GM12878 (cell line): ENCODE results near the gene LCP1. TPM values are rescaled to one million over a fixed set of nuclear protein-coding genes. Genes with fewer than 3 reads are reported as not detected.
"Not testable (repeated sequence)": the region's sequence is repeated elsewhere in the genome, so short reads cannot be mapped to it uniquely, and the experiment has no call there.

Source experiments
- ATAC-seq: fragments of 200-7000 bp; cut with Tn5 transposase; 3 replicates; pipeline ENCODE4 v1.9.1; 2020; ENCODE audit warnings: mild to moderate bottlenecking, moderate library complexity
- BruUV-seq: library from RNA; stranded (reverse); fragments of 400-500 nt; replicated peaks from 2 replicates; lab custom pipeline; 2021; lab: Mats Ljungman, UMichigan
- CTCF ChIA-PET: fragments of 300-600 bp; sonication (Branson Sonifier 250); formaldehyde crosslinking; extraction: SDS; loops from one replicate; lab custom pipeline; 2021; ENCODE audit warnings: inconsistent platforms; lab: Yijun Ruan, JAX
- POLR2A ChIA-PET: fragments of 350-600 bp; formaldehyde crosslinking; extraction: SDS; loops from one replicate; lab custom pipeline; 2021; ENCODE audit warnings: inconsistent platforms; lab: Charles Lee
- RAD21 ChIA-PET: fragments of 300-600 bp; sonication (Branson Sonifier 250); formaldehyde crosslinking; loops from one replicate; lab custom pipeline; 2023; ENCODE audit warnings: antibody characterized with exemption; ENCODE audit not compliant: unreplicated experiment; lab: Charles Lee
- SMC1A ChIA-PET: fragments of 300-600 bp; sonication (Branson Sonifier 250); formaldehyde crosslinking; loops from one replicate; lab custom pipeline; 2023; ENCODE audit not compliant: unreplicated experiment, uncharacterized antibody; lab: Charles Lee
- DNase-seq: peaks from one replicate; pipeline ENCODE4 v3.0.0-alpha.2; 2011; ENCODE audit warnings: low read depth, low spot score
- FAIRE-seq: peaks from 3 replicates; lab custom pipeline; 2011; peaks lifted over from hg19 to GRCh38; lab: Jason Lieb, UNC
- H2AFZ ChIP-seq: 2 replicates; pipeline ENCODE4 v1.6.0; 2011; ENCODE audit warnings: low read depth, low read length, control low read depth; ENCODE audit not compliant: control insufficient read depth
- H3K27ac ChIP-seq: 2 replicates; pipeline ENCODE4 v1.5.1; 2011; ENCODE audit warnings: control low read depth; ENCODE audit not compliant: control insufficient read depth, insufficient read depth
- H3K27me3 ChIP-seq, 2 experiments: replicated peaks in 1 of 2; 2 replicates each; pipeline versions ENCODE4 v1.6.0 to v1.6.1; 2011; ENCODE audit warnings: low read length in 1 of 2; ENCODE audit not compliant: control insufficient read depth in 2 of 2, insufficient read depth in 2 of 2
- H3K36me3 ChIP-seq, 2 experiments: 2 replicates each; pipeline ENCODE4 v1.5.1; 2011; ENCODE audit warnings: low read length in 1 of 2; ENCODE audit not compliant: control insufficient read depth in 2 of 2, insufficient read depth in 2 of 2
- H3K4me1 ChIP-seq: 2 replicates; pipeline ENCODE4 v1.6.1; 2011; ENCODE audit warnings: mild to moderate bottlenecking, low read length, moderate library complexity, mixed read lengths; ENCODE audit not compliant: control insufficient read depth, insufficient read depth
- H3K4me2 ChIP-seq: 2 replicates; pipeline ENCODE4 v1.6.0; 2011; ENCODE audit warnings: control low read depth; ENCODE audit not compliant: control insufficient read depth, insufficient read depth
- H3K4me3 ChIP-seq: fragments of 200-600 bp; sonication (generic); 2 replicates; pipeline ENCODE4 v1.5.1; 2016
- H3K79me2 ChIP-seq: 2 replicates; pipeline ENCODE4 v1.6.0; 2011; ENCODE audit warnings: low read length; ENCODE audit not compliant: control insufficient read depth, insufficient read depth
- H3K9ac ChIP-seq: 2 replicates; pipeline ENCODE4 v1.8.0; 2011; ENCODE audit warnings: low read length, control low read depth, mixed read lengths; ENCODE audit not compliant: control insufficient read depth, insufficient read depth
- H3K9me3 ChIP-seq: replicated peaks from 3 replicates; pipeline ENCODE4 v1.5.1; 2011; ENCODE audit warnings: mild to moderate bottlenecking, low read length; ENCODE audit not compliant: control insufficient read depth, insufficient read depth
- H4K20me1 ChIP-seq: 2 replicates; pipeline ENCODE4 v1.6.0; 2011; ENCODE audit not compliant: control insufficient read depth, insufficient read depth
- BHLHE40 ChIP-seq, 2 experiments: fragments of 450-650 bp in 1 of 2; IDR thresholded peaks; 2 replicates each; pipeline ENCODE4 v1.6.1; 2011 to 2017; ENCODE audit warnings: low read depth in 2 of 2, borderline replicate concordance in 1 of 2, improper control_type of control experiment in 1 of 2, low read length in 1 of 2, mild to moderate bottlenecking in 1 of 2
- DPF2 ChIP-seq: fragments of 450-650 bp; IDR thresholded peaks from 2 replicates; pipeline ENCODE4 v1.6.1; 2017; ENCODE audit warnings: mild to moderate bottlenecking
- E2F4 ChIP-seq: IDR thresholded peaks from 2 replicates; pipeline ENCODE4 v1.6.1; 2012; ENCODE audit warnings: low read depth, low read length, improper control_type of control experiment
- ESRRA ChIP-seq: IDR thresholded peaks from 2 replicates; pipeline ENCODE4 v1.6.1; 2012; ENCODE audit warnings: mild to moderate bottlenecking, low read length, improper control_type of control experiment
- IRF4 ChIP-seq: IDR thresholded peaks from 2 replicates; pipeline ENCODE4 v1.6.1; 2011; ENCODE audit warnings: low read depth, low read length
- MEF2A ChIP-seq: IDR thresholded peaks from 2 replicates; pipeline ENCODE4 v1.6.1; 2011; ENCODE audit warnings: low read depth, mild to moderate bottlenecking, low read length, moderate library complexity; ENCODE audit not compliant: insufficient read depth
- SMC3 ChIP-seq: IDR thresholded peaks from 2 replicates; pipeline ENCODE4 v1.6.1; 2011; ENCODE audit warnings: low read length, improper control_type of control experiment, borderline replicate concordance
- SPI1 ChIP-seq: IDR thresholded peaks from 2 replicates; pipeline ENCODE4 v1.6.1; 2011; ENCODE audit warnings: low read depth, mild to moderate bottlenecking, low read length, moderate library complexity, borderline replicate concordance; ENCODE audit not compliant: insufficient read depth
- WGBS: methylation state at CpG from one replicate; pipeline ENCODE4 v1.1.6; 2016; ENCODE audit warnings: low lambda C conversion rate; ENCODE audit not compliant: insufficient replicate concordance, insufficient coverage; ENCODE audit errors: missing lambda C conversion rate; 5-methylcytosine and 5-hydroxymethylcytosine counted together
- in situ Hi-C: fragments of 300-500 bp; cut with MboI; formaldehyde crosslinking; loops from 9 replicates; pipeline ENCODE4 v1.14.3; 2018; ENCODE audit warnings: mixed read lengths
- intact Hi-C: fragments of 100-400 bp; cut with micrococcal nuclease; formaldehyde crosslinking; loops from one replicate; pipeline ENCODE4 v1.14.2; 2022; ENCODE audit not compliant: unreplicated experiment
- polyA plus RNA-seq, 11 experiments: library from polyadenylated mRNA; depleted of rRNA in 4 of 11; unstranded in 6 of 11; stranded (reverse) in 5 of 11; fragments of >200 nt; fragmentation: Nextera tagmentation in 4 of 11; fragmentation: Illumina TruSeq in 1 of 11; extraction: Ambion mirVana in 4 of 11; extraction: Trizol in 1 of 11; gene quantifications; 1 replicate in 1 of 11; 2 replicates in 10 of 11; pipeline versions ENCODE4 v1.2.1 to v1.2.3, GENCODE V29; 2011 to 2016; ENCODE audit warnings: inconsistent platforms in 2 of 11, missing spikeins in 2 of 11, low read depth in 1 of 11
- total RNA-seq, 4 experiments: library from RNA; depleted of rRNA in 3 of 4; stranded (reverse); fragments of >200 nt in 3 of 4; fragmentation: Illumina TruSeq in 1 of 4; extraction: Trizol in 1 of 4; gene quantifications; 2 replicates each; pipeline versions ENCODE4 v1.2.1 to v1.2.3, GENCODE V29; 2013 to 2021

LCP1 gene
- total and polyA plus RNA-seq, 10 of the 15 experiments (the other 5 are each of a cell fraction or from before 2014, with no cell fraction given) = 775 to 2,201 (median 1,556) TPM

DNA sequence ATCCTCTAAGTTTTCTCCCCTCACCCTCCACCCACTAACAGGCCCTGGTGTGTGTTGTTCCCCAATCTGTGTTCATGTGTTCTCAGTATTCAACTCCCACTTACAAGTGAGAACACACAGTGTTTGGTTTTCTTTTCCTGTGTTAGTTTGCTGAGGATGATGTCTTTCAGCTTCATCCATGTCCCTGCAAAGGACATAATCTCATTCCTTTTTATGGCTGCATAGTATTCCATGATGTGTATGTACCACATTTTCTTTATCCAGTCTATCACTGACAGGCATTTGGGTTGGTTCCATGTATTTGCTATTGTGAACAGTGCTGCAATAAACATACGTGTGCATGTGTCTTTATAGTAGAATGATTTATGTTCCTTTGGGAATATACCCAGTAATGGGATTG, 32.8 kb upstream of the LCP1 start:
- DNase-seq, H3K27me3 ChIP-seq, BruUV-seq, RAD21 ChIA-PET, H2AFZ ChIP-seq, ATAC-seq, H3K36me3 ChIP-seq, H3K27ac ChIP-seq, H3K9me3 ChIP-seq, H3K4me3 ChIP-seq, H3K4me1 ChIP-seq, FAIRE-seq, SMC1A ChIA-PET, H3K4me2 ChIP-seq, H4K20me1 ChIP-seq, in situ Hi-C loops, H3K79me2 ChIP-seq, POLR2A ChIA-PET, intact Hi-C loops, H3K9ac ChIP-seq, CTCF ChIA-PET: not testable (repeated sequence)
- whole genome bisulfite sequencing = 94% methylated on average over 1 of the region's 1 CpG

DNA sequence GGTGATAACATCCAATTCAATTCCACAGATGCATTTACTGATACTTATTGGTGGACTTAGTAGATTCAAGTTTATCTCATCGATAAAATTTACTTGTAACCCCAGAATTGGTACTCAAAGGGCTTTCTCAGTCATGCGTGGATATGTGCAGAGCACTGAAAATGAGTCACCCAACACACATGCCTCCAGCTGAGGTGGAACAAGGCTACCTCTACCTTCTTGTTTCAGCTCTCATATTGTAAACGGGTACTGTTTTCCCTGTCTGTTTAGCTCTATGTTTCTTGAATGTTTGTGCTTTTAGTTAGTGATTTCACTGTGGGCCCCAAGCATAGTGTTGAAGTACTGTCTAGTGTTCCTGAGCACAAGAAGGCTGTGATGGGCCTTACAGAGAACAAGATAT, 31.3 kb upstream of the LCP1 start:
- BruUV-seq = no TSS peak
- SMC1A ChIA-PET = no interaction called here
- Histone ChIP-seq H3K79me2 (no peaks in the 10 kb centered on the region), H3K9me3 (no peaks in the 10 kb centered on the region; the same call in 1 of the 3 replicates), H4K20me1 (no peaks in the 10 kb centered on the region), H3K4me3 (no peak overlapping the region), H3K4me1 (peaks cover 4% of the 10 kb centered on the region; the same call in 1 of the 2 replicates), H3K27ac (no peak overlapping the region), H3K9ac (no peak overlapping the region), H3K4me2 (no peak overlapping the region; the same call in 1 of the 2 replicates), H3K36me3 (no peaks in the 10 kb centered on the region), H3K27me3 (no peaks in the 10 kb centered on the region), H2AFZ (peak overlapping the region; percentile 43; the same call in 1 of the 2 replicates)
- intact Hi-C loops (no loop called here), in situ Hi-C loops (no loop called here)
- DNase-seq (no peak), FAIRE-seq (peak; percentile 49), ATAC-seq (peak; percentile 45)
- POLR2A ChIA-PET = no interaction called here
- RAD21 ChIA-PET = no interaction called here
- WGBS = 17% methylated on average over 3 of the region's 3 CpGs
- TF ChIP-seq E2F4 = no peak
- TF ChIP-seq IRF4 = no peak
- TF ChIP-seq BHLHE40 (IDR thresholded peaks at IDR 0.05; ENCODE audit: borderline replicate concordance in 1 of 2, low read depth in 2 of 2, low read length in 1 of 2) = no peak
- TF ChIP-seq ESRRA = no peak
- TF ChIP-seq SPI1 = no peak
- TF ChIP-seq SMC3 = no peak
- no peak for TF ChIP-seq MEF2A
- no peak for TF ChIP-seq DPF2
- CTCF ChIA-PET = no interaction called here
